Neural cell (in vitro differentiated cells): ENCODE results near the gene EMC9.
A peak's percentile ranks its signal among the peaks of the same experiment; 100 is the strongest.

Experiments
- EZH2 ChIP-seq: fragments of 200-600, 300-800 bp; shearing (Covaris generic), sonication (generic); IDR thresholded peaks from 2 replicates; pipeline ENCODE4 v1.6.1; 2014; ENCODE audit warnings: antibody characterized with exemption, low read length, borderline replicate concordance, mild to moderate bottlenecking; ENCODE audit not compliant: insufficient read depth, poor library complexity, severe bottlenecking
- TAF1 ChIP-seq: IDR thresholded peaks from 2 replicates; pipeline ENCODE4 v1.6.1; 2012; ENCODE audit warnings: low read depth
- TF ChIP-seq, protein P1 (sequence below): fragments of 450-650 bp; IDR thresholded peaks from 2 replicates; pipeline ENCODE4 v1.5.1; 2014; ENCODE audit warnings: antibody characterized with exemption, mild to moderate bottlenecking, moderate library complexity; ENCODE audit not compliant: poor library complexity, severe bottlenecking
- TF ChIP-seq, protein P2 (sequence below): IDR thresholded peaks from 2 replicates; pipeline ENCODE4 v1.6.1; 2012; ENCODE audit warnings: borderline replicate concordance

DNA sequence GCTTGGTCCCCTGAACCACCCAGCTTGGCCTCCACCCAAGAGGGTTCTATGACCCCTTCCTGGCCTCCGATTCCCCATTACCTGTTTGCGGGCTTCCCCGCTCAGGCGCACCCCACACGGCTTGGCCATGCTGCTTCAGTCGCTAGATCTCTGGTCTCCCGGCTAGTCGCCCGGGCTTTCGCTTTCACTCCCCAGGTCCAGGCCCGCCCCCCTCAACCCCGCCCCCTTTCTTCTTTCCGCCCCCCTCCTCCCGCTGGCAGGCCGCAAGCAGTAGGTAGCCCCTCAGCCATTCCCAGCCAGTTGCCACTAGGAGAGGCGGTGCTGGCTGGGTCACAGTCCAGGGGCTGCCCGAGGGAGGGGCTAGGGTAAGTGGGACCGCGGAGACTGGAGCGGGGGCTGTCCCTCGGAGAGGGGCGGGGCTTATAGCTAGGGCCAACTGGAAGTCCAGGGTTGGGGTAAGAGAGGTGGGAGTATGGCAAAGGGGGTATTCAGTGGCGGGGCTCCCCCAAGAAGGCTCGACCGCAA, 5.1 kb upstream of the EMC9 start, which contains the start of gene PSME2:
- TF ChIP-seq, protein P1, sequence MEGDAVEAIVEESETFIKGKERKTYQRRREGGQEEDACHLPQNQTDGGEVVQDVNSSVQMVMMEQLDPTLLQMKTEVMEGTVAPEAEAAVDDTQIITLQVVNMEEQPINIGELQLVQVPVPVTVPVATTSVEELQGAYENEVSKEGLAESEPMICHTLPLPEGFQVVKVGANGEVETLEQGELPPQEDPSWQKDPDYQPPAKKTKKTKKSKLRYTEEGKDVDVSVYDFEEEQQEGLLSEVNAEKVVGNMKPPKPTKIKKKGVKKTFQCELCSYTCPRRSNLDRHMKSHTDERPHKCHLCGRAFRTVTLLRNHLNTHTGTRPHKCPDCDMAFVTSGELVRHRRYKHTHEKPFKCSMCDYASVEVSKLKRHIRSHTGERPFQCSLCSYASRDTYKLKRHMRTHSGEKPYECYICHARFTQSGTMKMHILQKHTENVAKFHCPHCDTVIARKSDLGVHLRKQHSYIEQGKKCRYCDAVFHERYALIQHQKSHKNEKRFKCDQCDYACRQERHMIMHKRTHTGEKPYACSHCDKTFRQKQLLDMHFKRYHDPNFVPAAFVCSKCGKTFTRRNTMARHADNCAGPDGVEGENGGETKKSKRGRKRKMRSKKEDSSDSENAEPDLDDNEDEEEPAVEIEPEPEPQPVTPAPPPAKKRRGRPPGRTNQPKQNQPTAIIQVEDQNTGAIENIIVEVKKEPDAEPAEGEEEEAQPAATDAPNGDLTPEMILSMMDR, result no peak
- TF ChIP-seq, protein P2, sequence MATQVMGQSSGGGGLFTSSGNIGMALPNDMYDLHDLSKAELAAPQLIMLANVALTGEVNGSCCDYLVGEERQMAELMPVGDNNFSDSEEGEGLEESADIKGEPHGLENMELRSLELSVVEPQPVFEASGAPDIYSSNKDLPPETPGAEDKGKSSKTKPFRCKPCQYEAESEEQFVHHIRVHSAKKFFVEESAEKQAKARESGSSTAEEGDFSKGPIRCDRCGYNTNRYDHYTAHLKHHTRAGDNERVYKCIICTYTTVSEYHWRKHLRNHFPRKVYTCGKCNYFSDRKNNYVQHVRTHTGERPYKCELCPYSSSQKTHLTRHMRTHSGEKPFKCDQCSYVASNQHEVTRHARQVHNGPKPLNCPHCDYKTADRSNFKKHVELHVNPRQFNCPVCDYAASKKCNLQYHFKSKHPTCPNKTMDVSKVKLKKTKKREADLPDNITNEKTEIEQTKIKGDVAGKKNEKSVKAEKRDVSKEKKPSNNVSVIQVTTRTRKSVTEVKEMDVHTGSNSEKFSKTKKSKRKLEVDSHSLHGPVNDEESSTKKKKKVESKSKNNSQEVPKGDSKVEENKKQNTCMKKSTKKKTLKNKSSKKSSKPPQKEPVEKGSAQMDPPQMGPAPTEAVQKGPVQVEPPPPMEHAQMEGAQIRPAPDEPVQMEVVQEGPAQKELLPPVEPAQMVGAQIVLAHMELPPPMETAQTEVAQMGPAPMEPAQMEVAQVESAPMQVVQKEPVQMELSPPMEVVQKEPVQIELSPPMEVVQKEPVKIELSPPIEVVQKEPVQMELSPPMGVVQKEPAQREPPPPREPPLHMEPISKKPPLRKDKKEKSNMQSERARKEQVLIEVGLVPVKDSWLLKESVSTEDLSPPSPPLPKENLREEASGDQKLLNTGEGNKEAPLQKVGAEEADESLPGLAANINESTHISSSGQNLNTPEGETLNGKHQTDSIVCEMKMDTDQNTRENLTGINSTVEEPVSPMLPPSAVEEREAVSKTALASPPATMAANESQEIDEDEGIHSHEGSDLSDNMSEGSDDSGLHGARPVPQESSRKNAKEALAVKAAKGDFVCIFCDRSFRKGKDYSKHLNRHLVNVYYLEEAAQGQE, result no peak
- TF ChIP-seq TAF1, result peak; percentile 32
- no peak for TF ChIP-seq EZH2
